HepG2 (cell line): ENCODE results near the gene SLC25A19. TPM values are rescaled to one million over a fixed set of nuclear protein-coding genes. Genes with fewer than 3 reads are reported as not detected.

Source experiments
- FOXK2 ChIP-seq: fragments of 450-650 bp; IDR thresholded peaks from 2 replicates; pipeline ENCODE4 v1.6.1; 2016
- HMGA1 ChIP-seq: sonication (generic); formaldehyde crosslinking; conservative IDR thresholded peaks from 2 replicates; pipeline ENCODE4 v1.4.0; 2020; ENCODE audit warnings: missing genetic modification reagents
- HOXA7 ChIP-seq: sonication (generic); formaldehyde crosslinking; IDR thresholded peaks from 2 replicates; pipeline ENCODE4 v1.8.1; 2022; ENCODE audit warnings: mild to moderate bottlenecking, missing genetic modification reagents, moderate library complexity
- POLR2G ChIP-seq: fragments of 200-400 bp; formaldehyde crosslinking; IDR thresholded peaks from 2 replicates; pipeline ENCODE4 v1.6.1; 2018; ENCODE audit warnings: mild to moderate bottlenecking, low read depth, low read length, moderate library complexity
- YEATS4 ChIP-seq: sonication (generic); formaldehyde crosslinking; IDR thresholded peaks from 2 replicates; pipeline ENCODE4 v1.4.0; 2020; ENCODE audit warnings: missing genetic modification reagents, borderline replicate concordance
- ZBED4 ChIP-seq: sonication (generic); formaldehyde crosslinking; IDR thresholded peaks from 2 replicates; pipeline ENCODE4 v1.4.0; 2020; ENCODE audit warnings: missing genetic modification reagents, borderline replicate concordance
- ZBTB37 ChIP-seq: sonication (generic); formaldehyde crosslinking; IDR thresholded peaks from 2 replicates; pipeline ENCODE4 v1.4.0; 2020; ENCODE audit warnings: mild to moderate bottlenecking, missing genetic modification reagents
- ZBTB40 ChIP-seq, 2 experiments: fragments of 450-650 bp in 1 of 2; sonication (generic) in 1 of 2; formaldehyde crosslinking in 1 of 2; IDR thresholded peaks; 2 replicates each; pipeline versions ENCODE4 v1.6.1 to v1.8.0; 2016 to 2022; ENCODE audit warnings: antibody characterized with exemption in 1 of 2, mild to moderate bottlenecking in 1 of 2, missing genetic modification reagents in 1 of 2
- ZFP1 ChIP-seq: IDR thresholded peaks from 2 replicates; pipeline ENCODE4 v1.6.1; 2016
- ZNF12 ChIP-seq: sonication (generic); formaldehyde crosslinking; IDR thresholded peaks from 2 replicates; pipeline ENCODE4 v1.5.0; 2020; ENCODE audit warnings: missing genetic modification reagents
- ZNF234 ChIP-seq: sonication (generic); formaldehyde crosslinking; conservative IDR thresholded peaks from 2 replicates; pipeline ENCODE4 v1.5.1; 2020; ENCODE audit warnings: mild to moderate bottlenecking, missing genetic modification reagents
- ZNF691 ChIP-seq: sonication (generic); formaldehyde crosslinking; IDR thresholded peaks from 2 replicates; pipeline ENCODE4 v1.4.0; 2020; ENCODE audit warnings: missing genetic modification reagents, low read depth, mild to moderate bottlenecking, borderline replicate concordance
- polyA plus RNA-seq, 8 experiments: library from polyadenylated mRNA; depleted of rRNA in 3 of 8; stranded (reverse) in 7 of 8; unstranded in 1 of 8; fragments of >200 nt; fragmentation: Illumina TruSeq in 4 of 8; extraction: Trizol in 4 of 8; gene quantifications; 2 replicates each; pipeline versions ENCODE4 v1.2.1 to v1.2.3, GENCODE V29; 2011 to 2016; ENCODE audit warnings: low read depth in 4 of 8, missing spikeins in 1 of 8, mixed read lengths in 1 of 8; ENCODE audit not compliant: insufficient read depth in 1 of 8
- total RNA-seq, 5 experiments: library from RNA; depleted of rRNA; stranded (reverse); fragments of >200 nt; fragmentation: Illumina TruSeq; extraction: Trizol; gene quantifications; 2 replicates each; pipeline ENCODE4 v1.2.3, GENCODE V29; 2016; ENCODE audit warnings: low read depth in 1 of 5

SLC25A19 gene
- total and polyA plus RNA-seq, 2 of the 13 experiments (the other 11 are each of a cell fraction or from before 2014, with no cell fraction given), result 24.4 to 41.4 TPM

- TF ChIP-seq ZFP1 (CRISPR knock-in tag), result peak; percentile 57
- TF ChIP-seq ZNF12 (CRISPR knock-in tag), result 0 out of 2 replicates have a peak, but pooled peaks have one; percentile 24
- TF ChIP-seq ZBED4 (CRISPR knock-in tag), result peak; percentile 87; the same call in 1 of the 2 replicates
- no peak for TF ChIP-seq HMGA1 (CRISPR knock-in tag)
- no peak for TF ChIP-seq HOXA7 (CRISPR knock-in tag)
- TF ChIP-seq ZBTB37 (CRISPR knock-in tag), result no peak
- peak; percentile 38; the same call in 1 of the 2 replicates for TF ChIP-seq ZNF691 (CRISPR knock-in tag)
- TF ChIP-seq YEATS4, result peak; percentile 76
- TF ChIP-seq ZNF234 (CRISPR knock-in tag), result no peak
- TF ChIP-seq POLR2G, result peak; percentile 93
- peak; percentile 82 for TF ChIP-seq FOXK2
- TF ChIP-seq ZBTB40 (IDR thresholded peaks at IDR 0.05), result no peak
- TF ChIP-seq ZBTB40 (CRISPR knock-in tag; IDR thresholded peaks at IDR 0.05), result no peak; the same call in 1 of the 2 replicates
These were observed 6.2 kb upstream of the SLC25A19 start (continued) for GRCh38 chr17:75295201-75296158.
